Measurements from ENCODE around the gene CMIP.
A peak's percentile ranks its signal among the peaks of the same experiment; 100 is the strongest.

Gene CMIP

DNA sequence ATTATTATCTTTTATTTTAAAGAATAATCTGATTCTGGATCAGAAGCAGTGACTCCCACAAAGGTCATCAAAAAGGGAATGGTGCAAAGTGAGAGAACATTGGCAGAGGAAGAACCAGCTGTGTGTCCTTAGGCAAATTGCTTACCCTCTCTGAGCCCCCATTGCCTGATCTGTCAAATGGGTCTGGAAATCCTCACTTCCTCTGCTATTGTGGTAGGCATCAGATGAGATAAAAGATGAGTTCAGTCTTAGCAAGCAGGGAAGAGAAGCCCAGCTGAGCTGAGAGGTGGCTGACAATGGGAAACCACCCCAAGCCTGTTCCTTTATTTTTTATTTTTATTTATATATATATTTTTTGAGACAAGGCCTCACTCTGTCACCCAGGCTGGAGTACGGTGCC, 310.2 kb downstream of the CMIP start:
- in situ Hi-C loops (cut with HindIII; ENCODE audit: low pct_ligation_motif_present, low sequenced_read_pairs) = no loop called here

DNA sequence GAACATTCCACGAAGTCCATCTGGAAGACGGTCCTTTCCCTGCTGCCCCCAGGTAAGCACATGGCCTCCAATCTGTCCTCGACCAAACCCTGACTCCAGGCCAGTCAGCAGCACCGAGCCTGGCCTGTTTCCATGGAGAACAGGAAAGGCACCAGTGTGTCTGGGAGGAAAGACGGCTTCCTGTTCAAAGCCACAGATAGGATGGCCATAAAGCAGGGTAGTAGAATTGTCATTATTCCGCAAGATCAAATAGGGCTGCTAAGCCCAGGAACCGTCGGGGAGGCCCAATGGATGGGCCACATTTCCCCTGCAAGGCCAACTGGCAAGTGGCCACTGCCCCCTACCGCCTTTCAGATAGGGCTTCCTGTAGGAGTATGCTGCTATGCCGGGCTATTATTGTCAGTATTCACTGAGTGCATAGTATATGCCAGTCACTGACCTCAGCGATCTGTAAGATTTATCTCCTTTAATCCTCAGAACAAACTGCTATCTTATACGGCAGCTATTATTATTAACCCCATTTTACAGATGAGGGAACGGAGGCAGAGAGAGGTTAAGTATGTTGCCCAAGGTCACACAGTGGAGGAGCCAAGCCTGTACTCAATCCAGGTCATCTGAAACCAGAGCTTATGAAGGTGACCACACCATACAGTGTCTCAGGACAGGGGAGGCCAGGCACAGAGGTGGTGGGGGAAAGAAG, 311.5 kb downstream of the CMIP start:
- in situ Hi-C loops (cut with HindIII; ENCODE audit: low pct_ligation_motif_present, low sequenced_read_pairs) = no loop called here
- Histone ChIP-seq H3K36me3 (replicated peaks) (no peaks in the 10 kb centered on the region), H3K4me3 (ENCODE audit: low read depth, low read length) (no peak overlapping the region), H3K27me3 (replicated peaks) (no peaks in the 10 kb centered on the region), H3K27ac (no peak overlapping the region)
- no peak for DNase-seq
- TF ChIP-seq, protein P1, sequence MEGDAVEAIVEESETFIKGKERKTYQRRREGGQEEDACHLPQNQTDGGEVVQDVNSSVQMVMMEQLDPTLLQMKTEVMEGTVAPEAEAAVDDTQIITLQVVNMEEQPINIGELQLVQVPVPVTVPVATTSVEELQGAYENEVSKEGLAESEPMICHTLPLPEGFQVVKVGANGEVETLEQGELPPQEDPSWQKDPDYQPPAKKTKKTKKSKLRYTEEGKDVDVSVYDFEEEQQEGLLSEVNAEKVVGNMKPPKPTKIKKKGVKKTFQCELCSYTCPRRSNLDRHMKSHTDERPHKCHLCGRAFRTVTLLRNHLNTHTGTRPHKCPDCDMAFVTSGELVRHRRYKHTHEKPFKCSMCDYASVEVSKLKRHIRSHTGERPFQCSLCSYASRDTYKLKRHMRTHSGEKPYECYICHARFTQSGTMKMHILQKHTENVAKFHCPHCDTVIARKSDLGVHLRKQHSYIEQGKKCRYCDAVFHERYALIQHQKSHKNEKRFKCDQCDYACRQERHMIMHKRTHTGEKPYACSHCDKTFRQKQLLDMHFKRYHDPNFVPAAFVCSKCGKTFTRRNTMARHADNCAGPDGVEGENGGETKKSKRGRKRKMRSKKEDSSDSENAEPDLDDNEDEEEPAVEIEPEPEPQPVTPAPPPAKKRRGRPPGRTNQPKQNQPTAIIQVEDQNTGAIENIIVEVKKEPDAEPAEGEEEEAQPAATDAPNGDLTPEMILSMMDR (IDR thresholded peaks at IDR 0.05; ENCODE audit: low read depth, low read length, missing control alignments) = no peak

More for the DNA sequence above, 310.2 kb downstream of the CMIP start:
- Histone ChIP-seq H3K36me3 (replicated peaks) (no peaks in the 10 kb centered on the region), H3K27ac (no peak overlapping the region), H3K4me3 (ENCODE audit: low read depth, low read length) (no peak overlapping the region), H3K27me3 (replicated peaks) (no peaks in the 10 kb centered on the region)
- TF ChIP-seq, protein P1 (IDR thresholded peaks at IDR 0.05; ENCODE audit: low read depth, low read length, missing control alignments) = no peak
- DNase-seq = no peak

DNA sequence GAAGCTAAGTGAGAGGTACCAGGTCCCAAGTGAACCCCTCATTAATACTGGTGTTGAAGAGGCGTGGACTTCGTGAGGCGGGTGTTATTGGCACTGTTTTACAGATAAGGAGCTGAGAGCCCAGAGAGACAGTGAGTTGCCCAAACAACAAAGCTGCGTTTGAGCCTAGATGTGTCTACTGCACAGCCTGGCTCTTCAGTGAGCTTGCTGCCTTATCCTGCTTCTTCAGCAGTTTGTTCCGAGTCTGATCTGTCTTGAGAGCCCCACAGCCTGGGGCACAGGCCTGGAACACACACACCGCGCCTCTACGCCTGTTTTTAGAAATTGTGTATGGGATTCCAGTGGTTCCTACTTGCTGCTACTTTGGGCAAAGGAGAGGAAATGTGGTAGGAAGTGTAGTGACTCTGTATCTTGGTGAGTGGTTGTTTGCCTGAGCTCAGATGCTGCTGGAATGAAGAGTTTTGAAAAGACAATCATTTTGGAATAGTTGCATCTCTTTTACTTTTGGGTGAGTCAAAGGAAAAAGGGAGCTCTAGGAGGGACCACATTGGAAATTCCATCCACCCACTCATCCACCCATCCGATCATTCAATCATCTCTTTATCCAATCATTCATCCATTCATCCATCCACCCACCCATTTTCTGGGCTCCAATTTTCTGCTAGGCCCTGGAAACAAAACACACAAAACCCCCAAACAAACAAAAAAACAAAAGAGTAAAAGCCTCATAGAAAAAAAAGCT, 312.2 kb downstream of the CMIP start:
- Histone ChIP-seq H3K4me3 (ENCODE audit: low read depth, low read length) (no peak overlapping the region), H3K36me3 (replicated peaks) (no peaks in the 10 kb centered on the region), H3K27ac (no peak overlapping the region), H3K27me3 (replicated peaks) (no peaks in the 10 kb centered on the region)
- no peak for DNase-seq
- in situ Hi-C loops (cut with HindIII; ENCODE audit: low pct_ligation_motif_present, low sequenced_read_pairs) = no loop called here
- TF ChIP-seq, protein P1 (IDR thresholded peaks at IDR 0.05; ENCODE audit: low read depth, low read length, missing control alignments) = no peak

DNA sequence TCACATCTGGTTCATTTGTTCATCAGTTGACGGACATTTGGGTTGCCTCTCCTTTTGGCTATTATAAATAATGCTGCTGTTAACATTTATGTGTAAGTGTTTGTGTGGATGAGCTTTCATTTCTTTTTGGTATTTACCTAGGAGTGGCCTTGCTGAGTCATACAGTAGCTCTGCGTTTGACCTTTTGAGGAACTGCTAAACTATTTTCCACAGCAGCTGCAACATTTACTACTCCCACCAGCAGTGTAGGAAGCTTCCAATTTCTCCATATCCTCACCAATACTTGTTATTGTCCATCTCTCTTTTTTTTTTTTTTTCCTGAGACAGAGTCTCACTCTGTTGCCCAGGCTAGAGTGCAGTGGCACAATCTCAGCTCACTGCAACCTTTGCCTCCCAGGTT, 313.8 kb downstream of the CMIP start:
- no peaks in the 10 kb centered on the region for H3K36me3 ChIP-seq (replicated peaks)
- TF ChIP-seq, protein P1 (IDR thresholded peaks at IDR 0.05; ENCODE audit: low read depth, low read length, missing control alignments) = no peak
- H3K27me3 ChIP-seq (replicated peaks) = no peaks in the 10 kb centered on the region
- peak; percentile 35 for DNase-seq
- no peak overlapping the region for H3K27ac ChIP-seq
- H3K4me3 ChIP-seq (ENCODE audit: low read depth, low read length) = no peak overlapping the region
- in situ Hi-C loops (cut with HindIII; ENCODE audit: low pct_ligation_motif_present, low sequenced_read_pairs) = no loop called here
